ENCODE data around the gene USHBP1.
"Not testable (repeated sequence)": the region's sequence is repeated elsewhere in the genome, so short reads cannot be mapped to it uniquely, and the experiment has no call there.

DNA sequence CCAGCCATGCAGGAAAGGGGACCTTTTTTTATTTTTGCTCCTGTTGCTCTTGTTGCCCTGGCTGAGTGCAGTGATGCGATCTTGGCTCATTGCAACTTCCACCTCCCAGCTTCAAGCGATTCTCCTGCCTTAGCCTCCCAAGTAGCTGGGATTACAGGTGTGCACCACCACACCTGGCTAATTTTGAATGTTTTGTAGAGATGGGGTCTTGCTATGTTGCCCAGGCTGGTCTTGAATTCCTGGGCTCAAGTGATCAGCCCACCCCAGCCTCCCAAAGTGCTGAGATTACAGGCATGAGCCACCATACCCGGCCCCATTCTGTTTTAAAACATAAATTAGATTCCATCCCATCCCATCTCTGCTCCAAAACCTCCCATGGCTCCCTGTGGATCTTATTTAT lies 10.3 kb upstream of the USHBP1 start:
- TF ChIP-seq EZH2 (IDR thresholded peaks at IDR 0.05; ENCODE audit: borderline replicate concordance, insufficient read depth, low read depth, low read length, poor library complexity, severe bottlenecking); CTCF (IDR thresholded peaks at IDR 0.05): not testable (repeated sequence)

Measured in B cell (primary cell).